ENCODE data around the gene SART3.

GRCh38 chr12:108542320-108542719 is 18.7 kb downstream of the SART3 start:
- TF ChIP-seq BACH1 (IDR thresholded peaks at IDR 0.05; ENCODE audit: low read length): no peak
- TF ChIP-seq CEBPB (IDR thresholded peaks at IDR 0.05; ENCODE audit: low read depth, low read length): no peak
- no peak for TF ChIP-seq CTCF (IDR thresholded peaks at IDR 0.05; ENCODE audit: control extremely low read depth in 1 of 3, insufficient read depth in 1 of 3, low read depth in 1 of 3, low read length in 3 of 3)
- TF ChIP-seq HDAC2 (IDR thresholded peaks at IDR 0.05; ENCODE audit: borderline replicate concordance in 1 of 2, low read depth in 2 of 2, low read length in 2 of 2): no peak

All from H1 (cell line).